Activated T-helper 2 cell treated with anti-CD3 and anti-CD28 coated beads, Interferon-gamma antibody, Interleukin-2, Interleukin-4, amounts not matched to agents 10 μg/mL and 5 μg/mL and 100 μg/mL, durations not matched to agents 14 hours and 24 hours and 36 hours (primary cell): ENCODE measurements around the gene PAN3. TPM values are rescaled to one million over a fixed set of nuclear protein-coding genes. Genes with fewer than 3 reads are reported as not detected.

Source experiments
- DNase-seq: peaks from one replicate; pipeline ENCODE4 v3.0.0; 2021; ENCODE audit warnings: low spot score
- H3K27ac Mint-ChIP-seq: one replicate; pipeline ENCODE4 v1.8.0; 2021; ENCODE audit warnings: mixed read lengths
- H3K27me3 Mint-ChIP-seq: one replicate; pipeline ENCODE4 v1.8.0; 2021; ENCODE audit warnings: low read depth, mixed read lengths
- H3K36me3 Mint-ChIP-seq: one replicate; pipeline ENCODE4 v1.8.0; 2021; ENCODE audit warnings: low read depth, mixed read lengths
- H3K4me1 Mint-ChIP-seq: one replicate; pipeline ENCODE4 v1.8.0; 2021; ENCODE audit warnings: low read depth, mixed read lengths
- H3K4me3 Mint-ChIP-seq: one replicate; pipeline ENCODE4 v1.8.0; 2021; ENCODE audit warnings: low read depth, mild to moderate bottlenecking, moderate library complexity, mixed read lengths
- H3K9me3 Mint-ChIP-seq: one replicate; pipeline ENCODE4 v1.8.0; 2021; ENCODE audit warnings: mixed read lengths
- intact Hi-C: fragments of 100-400 bp; cut with micrococcal nuclease; formaldehyde crosslinking; loops from one replicate; pipeline ENCODE4 v1.15.1; 2023
- total RNA-seq: library from RNA; stranded (reverse); gene quantifications from 2 replicates; pipeline ENCODE4 v1.2.3, GENCODE V29; 2022

PAN3 gene
- total RNA-seq, 1 donor from 2014 or later: 35.6 TPM

- Mint-ChIP-seq H3K36me3 (no peaks in the 10 kb centered on the region), H3K27me3 (peaks cover 5% of the 10 kb centered on the region), H3K4me1 (peaks cover 2% of the 10 kb centered on the region), H3K4me3 (no peak overlapping the region), H3K9me3 (no peaks in the 10 kb centered on the region), H3K27ac (no peak overlapping the region)
- no peak for DNase-seq
- intact Hi-C loops: no loop called here
Measured at GRCh38 chr13:28322256-28322905, 184.0 kb downstream of the PAN3 start.

- Mint-ChIP-seq H3K27ac (no peak overlapping the region), H3K4me3 (no peak overlapping the region), H3K4me1 (peaks cover 2% of the 10 kb centered on the region), H3K27me3 (peaks cover 5% of the 10 kb centered on the region), H3K36me3 (no peaks in the 10 kb centered on the region), H3K9me3 (no peaks in the 10 kb centered on the region)
- DNase-seq: peak; percentile 30
- intact Hi-C loops: loop anchor here (1.0 kb wide), 2 partner anchors 312 to 335 kb away; partner anchors contain the start of gene POMP
Measured at GRCh38 chr13:28324181-28324789, 185.9 kb downstream of the PAN3 start.

GRCh38 chr13:28325022-28325421 is 186.7 kb downstream of the PAN3 start:
- DNase-seq: no peak
- no peaks in the 10 kb centered on the region for H3K36me3 Mint-ChIP-seq
- no peak overlapping the region for H3K27ac Mint-ChIP-seq
- peaks cover 2% of the 10 kb centered on the region for H3K4me1 Mint-ChIP-seq
- H3K4me3 Mint-ChIP-seq: no peak overlapping the region
- H3K27me3 Mint-ChIP-seq: peaks cover 5% of the 10 kb centered on the region
- H3K9me3 Mint-ChIP-seq: no peaks in the 10 kb centered on the region
- intact Hi-C loops: no loop called here

- DNase-seq: no peak
- intact Hi-C loops: no loop called here
- no peak overlapping the region for H3K4me3 Mint-ChIP-seq
- no peaks in the 10 kb centered on the region for H3K9me3 Mint-ChIP-seq
- no peak overlapping the region for H3K27ac Mint-ChIP-seq
- H3K36me3 Mint-ChIP-seq: no peaks in the 10 kb centered on the region
- H3K4me1 Mint-ChIP-seq: peaks cover 2% of the 10 kb centered on the region
- H3K27me3 Mint-ChIP-seq: peaks cover 5% of the 10 kb centered on the region
Measured at GRCh38 chr13:28326056-28326455, 187.7 kb downstream of the PAN3 start.

GRCh38 chr13:28327373-28328270 is 189.3 kb downstream of the PAN3 start:
- intact Hi-C loops: no loop called here
- peaks cover 2% of the 10 kb centered on the region for H3K4me1 Mint-ChIP-seq
- H3K27me3 Mint-ChIP-seq: peaks cover 3% of the 10 kb centered on the region

GRCh38 chr13:28328271-28328607 is 189.9 kb downstream of the PAN3 start:
- no peaks in the 10 kb centered on the region for H3K9me3 Mint-ChIP-seq
- intact Hi-C loops: no loop called here
- H3K36me3 Mint-ChIP-seq: no peaks in the 10 kb centered on the region
- H3K4me3 Mint-ChIP-seq: no peak overlapping the region
- no peak overlapping the region for H3K27ac Mint-ChIP-seq
- no peak for DNase-seq
- H3K27me3 Mint-ChIP-seq: peaks cover 3% of the 10 kb centered on the region
- peaks cover 2% of the 10 kb centered on the region for H3K4me1 Mint-ChIP-seq

More at GRCh38 chr13:28327373-28328270, 189.3 kb downstream of the PAN3 start:
- Mint-ChIP-seq H3K27ac (no peak overlapping the region), H3K9me3 (no peaks in the 10 kb centered on the region), H3K36me3 (no peaks in the 10 kb centered on the region), H3K4me3 (no peak overlapping the region)
- DNase-seq: no peak

GRCh38 chr13:28329395-28330158 is 191.2 kb downstream of the PAN3 start:
- DNase-seq: no peak
- Mint-ChIP-seq H3K9me3 (no peaks in the 10 kb centered on the region), H3K36me3 (no peaks in the 10 kb centered on the region), H3K27ac (no peak overlapping the region), H3K4me1 (no peaks in the 10 kb centered on the region), H3K4me3 (no peak overlapping the region), H3K27me3 (peaks cover 3% of the 10 kb centered on the region)
- intact Hi-C loops: no loop called here

GRCh38 chr13:28333204-28333881 is 195.0 kb downstream of the PAN3 start:
- intact Hi-C loops: no loop called here
- Mint-ChIP-seq H3K36me3 (no peaks in the 10 kb centered on the region), H3K4me1 (no peaks in the 10 kb centered on the region), H3K27me3 (peaks cover 3% of the 10 kb centered on the region), H3K9me3 (no peaks in the 10 kb centered on the region), H3K27ac (no peak overlapping the region), H3K4me3 (no peak overlapping the region)
- no peak for DNase-seq

- Mint-ChIP-seq H3K27ac (no peak overlapping the region), H3K4me3 (no peak overlapping the region), H3K4me1 (peaks cover 8% of the 10 kb centered on the region), H3K27me3 (peaks cover 8% of the 10 kb centered on the region), H3K36me3 (no peaks in the 10 kb centered on the region), H3K9me3 (no peaks in the 10 kb centered on the region)
- intact Hi-C loops: no loop called here
- DNase-seq: no peak
Measured at GRCh38 chr13:28336193-28336657, 197.9 kb downstream of the PAN3 start.

- Mint-ChIP-seq H3K4me3 (no peak overlapping the region), H3K27me3 (peaks cover 10% of the 10 kb centered on the region), H3K4me1 (peaks cover 11% of the 10 kb centered on the region), H3K27ac (no peak overlapping the region), H3K36me3 (no peaks in the 10 kb centered on the region), H3K9me3 (no peaks in the 10 kb centered on the region)
- no peak for DNase-seq
- intact Hi-C loops: no loop called here
Measured at GRCh38 chr13:28337166-28338005, 199.0 kb downstream of the PAN3 start.

GRCh38 chr13:28338006-28338574 is 199.7 kb downstream of the PAN3 start:
- H3K27ac Mint-ChIP-seq: no peak overlapping the region

More at GRCh38 chr13:28338006-28338574, 199.7 kb downstream of the PAN3 start:
- Mint-ChIP-seq H3K9me3 (no peaks in the 10 kb centered on the region), H3K4me1 (peaks cover 11% of the 10 kb centered on the region), H3K36me3 (no peaks in the 10 kb centered on the region), H3K27me3 (peaks cover 10% of the 10 kb centered on the region), H3K4me3 (no peak overlapping the region)
- no peak for DNase-seq
- intact Hi-C loops: no loop called here
